Measurements from ENCODE around the gene CARD9. TPM values are rescaled to one million over a fixed set of nuclear protein-coding genes. Genes with fewer than 3 reads are reported as not detected.

The CARD9 gene
- total RNA-seq = 4.7 and 7.4 TPM in 2 replicates

GRCh38 chr9:136373300-136374182 is at the start of gene CARD9:
TSS of gene CARD9 (minus strand) at chr9:136373669. CDS start at chr9:136372078, 1,591 bp downstream.

DNA sequence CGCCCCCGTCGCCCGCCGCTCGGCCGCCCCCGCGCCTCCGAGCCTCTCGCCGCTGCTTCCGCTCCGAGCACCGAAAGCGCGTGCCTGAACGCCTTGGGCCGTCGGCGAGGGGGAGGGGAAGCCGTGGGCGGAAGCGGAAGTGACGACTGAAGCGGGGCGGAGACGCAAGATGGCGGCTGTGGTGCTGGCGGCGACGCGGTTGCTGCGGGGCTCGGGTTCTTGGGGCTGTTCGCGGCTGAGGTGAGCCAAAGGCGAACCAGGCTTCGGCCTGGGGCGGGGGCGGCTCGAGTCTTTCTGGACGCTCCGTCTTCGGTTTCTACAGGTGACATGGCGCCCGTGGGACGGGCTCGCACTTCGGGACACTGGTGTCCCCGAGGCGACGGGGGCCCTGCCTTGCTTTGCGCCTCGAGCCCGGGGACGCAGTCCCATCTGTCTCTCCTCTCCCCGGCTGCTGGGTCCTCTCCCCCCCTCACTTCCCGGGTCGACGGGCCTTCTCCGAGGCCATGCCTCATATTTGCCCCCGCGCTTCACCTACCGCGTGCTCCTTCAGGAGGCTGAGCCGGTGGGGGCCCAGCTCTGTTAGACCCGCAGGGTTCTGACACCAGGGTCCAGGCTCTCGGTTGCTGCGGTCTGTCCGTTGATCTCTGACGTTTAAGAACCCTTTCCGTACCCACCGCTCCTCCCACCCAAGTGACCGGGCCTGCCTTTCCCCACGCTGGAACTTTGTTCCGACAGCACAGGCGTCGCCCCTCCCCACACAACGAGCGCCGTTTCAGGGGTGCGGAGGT is 37.2 kb upstream of the CARD9 start, which contains the start of the genes ENTR1 and PMPCA:
Gene ENTR1, minus strand, starts transcription at position 115 of the 788 bp plus-strand sequence. CDS start 217 bp downstream, outside the sequence.
Gene PMPCA, plus strand, starts transcription at position 159 of the 788 bp plus-strand sequence. Its CDS starts 11 bp downstream, at position 170.

GRCh38 chr9:136400038-136400834 is 26.8 kb upstream of the CARD9 start, which contains the start of gene SNAPC4:
TSS of gene SNAPC4 (minus strand) at chr9:136400170. CDS start at chr9:136398428, 1,742 bp downstream.

DNA sequence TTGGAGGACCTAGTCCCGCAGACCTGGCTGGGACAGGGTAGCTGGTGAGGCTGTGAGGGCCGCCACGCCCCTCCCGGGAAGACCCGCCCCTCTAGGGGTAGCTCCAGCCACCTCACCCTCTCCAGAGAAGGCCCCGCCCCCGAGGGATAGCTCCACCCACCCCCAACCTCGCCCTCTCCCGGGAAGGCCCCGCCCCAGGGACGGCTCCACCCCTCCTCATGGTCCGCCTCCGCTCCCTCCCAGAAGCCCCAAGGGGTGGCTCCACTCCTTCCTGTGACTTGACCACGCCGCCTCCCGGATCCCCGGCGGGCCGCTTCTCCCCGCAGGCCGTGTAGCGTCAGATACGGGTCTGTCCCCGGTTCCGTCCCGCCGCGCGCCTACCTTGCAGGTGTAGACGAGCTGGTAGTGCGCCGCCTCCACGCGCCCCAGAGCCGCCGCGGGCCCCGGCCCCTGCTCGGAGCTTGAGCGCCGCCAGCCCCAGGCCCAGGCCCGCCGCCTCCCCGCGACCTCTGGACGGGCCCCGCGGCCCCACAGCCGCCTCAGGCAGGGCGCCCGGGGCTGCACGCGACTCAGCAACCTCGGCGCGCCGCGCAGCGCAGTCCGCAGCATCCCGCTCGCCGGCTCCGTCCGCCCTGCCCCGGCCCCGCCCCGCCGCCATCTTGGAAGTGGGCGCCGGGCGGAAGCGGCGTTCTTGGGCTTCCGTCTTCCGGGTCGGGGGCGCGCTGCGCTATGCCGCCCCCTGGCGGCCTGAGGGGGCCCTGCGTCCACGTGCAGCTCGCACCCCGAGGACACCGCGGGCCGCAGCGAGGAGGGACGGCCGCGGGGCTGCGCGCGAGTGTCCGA is 10.1 kb downstream of the CARD9 start, which contains the start of gene DNLZ:
Gene DNLZ, minus strand, starts transcription at position 639 of the 843 bp plus-strand sequence. Its CDS starts 30 bp downstream, at position 609.

DNA sequence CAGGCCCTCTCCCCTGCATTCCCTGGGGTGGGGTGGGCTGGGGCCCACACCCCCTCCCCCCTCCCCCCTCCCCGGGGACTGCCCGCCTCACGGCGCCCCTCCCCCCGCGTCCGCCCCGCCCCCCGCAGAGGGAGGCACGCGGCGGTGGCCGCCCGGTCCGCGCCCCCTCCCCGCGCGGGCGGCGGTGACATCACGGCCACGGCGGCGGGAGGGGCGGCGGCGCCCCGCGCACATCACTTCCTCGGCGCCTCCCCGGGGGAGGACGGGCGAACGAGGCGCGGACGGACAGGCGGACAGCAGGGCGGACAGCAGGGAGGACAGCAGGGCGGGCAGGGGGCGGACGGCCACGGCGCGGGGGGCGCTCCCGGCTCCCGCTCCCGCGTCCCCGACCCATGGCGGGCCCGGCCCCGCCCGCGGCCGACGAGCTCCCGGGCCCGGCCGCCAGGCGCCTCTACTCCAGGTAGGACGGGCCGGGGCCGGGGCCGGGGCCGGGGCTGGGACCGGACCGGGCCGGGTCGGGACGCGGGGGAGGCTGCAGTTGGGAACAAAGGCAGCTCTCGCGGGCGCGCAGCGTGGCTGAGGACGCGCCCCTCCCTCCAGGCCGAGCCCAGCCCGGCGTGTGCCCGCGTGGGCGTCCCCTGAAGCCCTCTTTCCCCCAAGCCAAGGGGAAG is 46.0 kb downstream of the CARD9 start, which contains the start of gene GPSM1:
Gene GPSM1, plus strand, starts transcription at position 236 of the 671 bp plus-strand sequence. Its CDS starts 157 bp downstream, at position 393.

Other genes starting within 250 kb of the CARD9 start
- not detected in 2 replicates for gene LHX3, start 168.5 kb downstream of the CARD9 start, total RNA-seq
- 4.3 and 10.6 TPM in 2 replicates for gene QSOX2, start 127.9 kb downstream of the CARD9 start, total RNA-seq
- not detected in 2 replicates for gene CCDC187, start 69.6 kb downstream of the CARD9 start, total RNA-seq
- gene GPSM1, start 46.1 kb downstream of the CARD9 start, total RNA-seq = 23.6 and 29.0 TPM in 2 replicates
- gene DNLZ, start 9.9 kb downstream of the CARD9 start, total RNA-seq = 11.0 and 14.3 TPM in 2 replicates
- gene SNAPC4, start 26.5 kb upstream of the CARD9 start, total RNA-seq = 6.7 TPM in 2 replicates
- 29.4 and 33.8 TPM in 2 replicates for gene ENTR1, start 36.9 kb upstream of the CARD9 start, total RNA-seq
- gene PMPCA, start 37.0 kb upstream of the CARD9 start, total RNA-seq = 43.3 and 46.3 TPM in 2 replicates
- gene INPP5E, start 66.2 kb upstream of the CARD9 start, total RNA-seq = 8.2 and 10.0 TPM in 2 replicates
- gene SEC16A, start 109.4 kb upstream of the CARD9 start, total RNA-seq = 35.7 and 44.4 TPM in 2 replicates
- gene NOTCH1, start 172.4 kb upstream of the CARD9 start, total RNA-seq = 12.4 and 14.1 TPM in 2 replicates